HG02840 (cell line): ENCODE results near the gene ENTREP3.
"Not testable (repeated sequence)": the region's sequence is repeated elsewhere in the genome, so short reads cannot be mapped to it uniquely, and the experiment has no call there.

Source experiments
- ATAC-seq: cut with Tn5 transposase; IDR thresholded peaks from one replicate; pipeline ENCODE4 v1.9.1; 2021; ENCODE audit warnings: mild to moderate bottlenecking, moderate library complexity, moderate number of reproducible peaks; ENCODE audit not compliant: unreplicated experiment, low FRiP score

ENTREP3 gene

GRCh38 chr1:155226910-155227260 is 28.4 kb downstream of the ENTREP3 start:
- ATAC-seq, result no peak

GRCh38 chr1:155226188-155226909 is 28.9 kb downstream of the ENTREP3 start:
- no peak for ATAC-seq

- not testable (repeated sequence) for ATAC-seq
These were observed 29.9 kb downstream of the ENTREP3 start for GRCh38 chr1:155225404-155225759.

GRCh38 chr1:155223047-155223446 is 32.2 kb downstream of the ENTREP3 start:
- no peak for ATAC-seq

GRCh38 chr1:155220211-155220965 is 34.9 kb downstream of the ENTREP3 start:
- ATAC-seq, result not testable (repeated sequence)

GRCh38 chr1:155219592-155220031 is 35.7 kb downstream of the ENTREP3 start:
- no peak for ATAC-seq

- no peak for ATAC-seq
These were observed 36.3 kb downstream of the ENTREP3 start for GRCh38 chr1:155218854-155219591.

GRCh38 chr1:155214702-155215101 is 40.6 kb downstream of the ENTREP3 start:
- not testable (repeated sequence) for ATAC-seq

- ATAC-seq, result not testable (repeated sequence)
These were observed 43.2 kb downstream of the ENTREP3 start for GRCh38 chr1:155212051-155212440.

GRCh38 chr1:155211381-155212050 is 43.8 kb downstream of the ENTREP3 start:
- not testable (repeated sequence) for ATAC-seq

- ATAC-seq, result no peak
These were observed 44.8 kb downstream of the ENTREP3 start for GRCh38 chr1:155210314-155211104.

- no peak for ATAC-seq
These were observed 46.0 kb downstream of the ENTREP3 start for GRCh38 chr1:155209312-155209721.

GRCh38 chr1:155208541-155209311 is 46.6 kb downstream of the ENTREP3 start, which contains the start of gene MTX1:
MTX1 (plus strand) TSS chr1:155208695; CDS start chr1:155208805, 110 bp downstream.
- ATAC-seq, result peak; percentile 66

GRCh38 chr1:155207806-155208540 is 47.3 kb downstream of the ENTREP3 start, which contains the start of gene THBS3:
THBS3 (minus strand) TSS chr1:155207897; CDS start chr1:155207876, 21 bp downstream.
- ATAC-seq, result no peak

GRCh38 chr1:155206891-155207805 is 48.1 kb downstream of the ENTREP3 start:
- no peak for ATAC-seq

GRCh38 chr1:155205969-155206593 is 49.2 kb downstream of the ENTREP3 start:
- no peak for ATAC-seq

GRCh38 chr1:155205035-155205434 is 50.2 kb downstream of the ENTREP3 start:
- no peak for ATAC-seq
